Measurements from ENCODE around the gene NEAT1. TPM values are rescaled to one million over a fixed set of nuclear protein-coding genes. Genes with fewer than 3 reads are reported as not detected.

NEAT1 gene
- total RNA-seq, 2 experiments from 2014 or later = 136 to 155 TPM

DNA sequence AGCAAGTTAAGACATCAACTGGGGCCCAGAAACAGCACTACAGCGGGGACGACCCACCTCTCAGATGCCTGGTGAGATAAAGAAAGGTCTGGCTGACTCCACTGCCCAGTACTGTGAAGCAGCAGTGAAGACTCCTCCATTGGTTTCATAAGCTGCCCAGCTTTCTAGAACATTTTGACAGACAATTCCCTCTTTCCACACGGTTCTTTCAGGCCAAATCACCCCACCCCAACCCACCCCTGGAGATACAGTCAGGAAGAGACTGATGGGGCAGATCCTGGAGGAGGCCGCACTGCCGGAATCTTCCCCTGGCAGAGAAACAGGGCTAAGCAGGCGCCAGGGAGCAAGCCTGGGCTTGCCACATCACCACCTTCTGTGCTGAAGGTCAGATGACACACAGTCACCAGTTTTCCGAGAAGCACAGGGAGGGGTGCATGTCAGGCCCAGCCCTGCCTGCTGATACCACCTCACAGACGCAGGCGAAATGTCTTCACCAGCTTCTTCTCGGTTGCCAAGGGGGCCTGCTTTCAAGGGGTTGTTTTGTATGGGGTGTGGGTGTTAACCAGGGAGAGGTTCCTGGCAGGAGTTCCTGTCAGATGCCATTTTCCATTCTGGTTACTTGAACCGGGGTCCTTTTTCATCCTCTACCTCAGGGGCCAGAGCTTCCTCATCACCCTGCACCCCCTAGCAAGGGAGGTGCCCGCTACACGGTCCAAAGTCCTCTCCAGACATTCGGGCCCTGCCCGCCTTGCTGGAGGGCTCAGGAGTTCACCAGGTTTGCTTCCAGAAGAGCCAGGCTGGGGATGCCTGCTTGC, 1.4 kb upstream of the NEAT1 start:
- Mint-ChIP-seq H3K9me3 (peaks cover 5% of the 10 kb centered on the region), H3K4me1 (peaks cover 66% of the 10 kb centered on the region), H3K4me3 (peak overlapping the region; percentile 100), H3K27ac (peak overlapping the region; percentile 99), H3K36me3 (peaks cover 43% of the 10 kb centered on the region), H3K27me3 (peaks cover 28% of the 10 kb centered on the region)
- DNase-seq = peak; percentile 90

DNA sequence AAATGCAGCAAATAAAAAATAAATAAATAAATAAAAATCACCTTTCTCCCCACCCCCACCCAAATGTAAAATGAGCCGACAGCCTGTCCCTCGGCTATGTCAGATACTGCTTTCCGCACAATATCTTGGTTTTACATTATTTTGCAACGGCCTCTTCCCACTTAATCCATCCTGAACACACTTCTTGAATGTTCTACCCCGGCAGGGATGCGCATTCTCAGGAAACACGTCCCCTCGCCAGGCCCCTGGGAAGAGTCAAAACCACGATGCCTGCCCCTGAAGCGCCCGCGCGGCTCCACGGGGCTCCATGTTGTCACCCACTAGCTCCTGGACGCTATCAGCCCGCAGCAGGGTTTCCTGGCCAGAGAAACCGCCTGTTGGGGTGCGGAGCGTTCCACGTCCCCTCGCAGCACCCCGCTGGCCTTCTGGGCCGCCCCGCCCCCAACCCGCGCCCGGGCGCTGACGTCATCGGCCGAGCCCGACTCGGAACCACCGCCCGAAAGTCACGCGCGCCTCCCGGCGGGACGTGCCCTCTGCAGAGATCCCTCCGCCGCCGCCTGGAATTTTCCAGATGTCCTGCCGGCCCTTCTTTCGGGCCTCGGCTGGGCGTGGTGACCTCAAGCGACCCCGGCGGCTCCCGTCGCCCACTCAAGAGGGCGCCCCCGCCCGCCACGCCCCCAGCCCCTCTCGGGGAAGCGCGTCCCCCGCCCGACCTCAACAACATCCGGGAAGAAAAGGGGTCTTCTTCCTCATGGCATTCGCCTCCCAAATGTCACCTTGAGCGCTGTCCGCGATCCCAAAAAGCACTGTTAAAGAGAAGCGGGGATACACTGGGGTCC, 585 bp upstream of the NEAT1 start:
- DNase-seq = peak; percentile 98
- H3K9me3 Mint-ChIP-seq = peaks cover 5% of the 10 kb centered on the region
- peak overlapping the region; percentile 99 for H3K27ac Mint-ChIP-seq
- H3K4me1 Mint-ChIP-seq = peaks cover 67% of the 10 kb centered on the region
- H3K36me3 Mint-ChIP-seq = peaks cover 51% of the 10 kb centered on the region
- peak overlapping the region; percentile 100 for H3K4me3 Mint-ChIP-seq
- peaks cover 28% of the 10 kb centered on the region for H3K27me3 Mint-ChIP-seq

DNA sequence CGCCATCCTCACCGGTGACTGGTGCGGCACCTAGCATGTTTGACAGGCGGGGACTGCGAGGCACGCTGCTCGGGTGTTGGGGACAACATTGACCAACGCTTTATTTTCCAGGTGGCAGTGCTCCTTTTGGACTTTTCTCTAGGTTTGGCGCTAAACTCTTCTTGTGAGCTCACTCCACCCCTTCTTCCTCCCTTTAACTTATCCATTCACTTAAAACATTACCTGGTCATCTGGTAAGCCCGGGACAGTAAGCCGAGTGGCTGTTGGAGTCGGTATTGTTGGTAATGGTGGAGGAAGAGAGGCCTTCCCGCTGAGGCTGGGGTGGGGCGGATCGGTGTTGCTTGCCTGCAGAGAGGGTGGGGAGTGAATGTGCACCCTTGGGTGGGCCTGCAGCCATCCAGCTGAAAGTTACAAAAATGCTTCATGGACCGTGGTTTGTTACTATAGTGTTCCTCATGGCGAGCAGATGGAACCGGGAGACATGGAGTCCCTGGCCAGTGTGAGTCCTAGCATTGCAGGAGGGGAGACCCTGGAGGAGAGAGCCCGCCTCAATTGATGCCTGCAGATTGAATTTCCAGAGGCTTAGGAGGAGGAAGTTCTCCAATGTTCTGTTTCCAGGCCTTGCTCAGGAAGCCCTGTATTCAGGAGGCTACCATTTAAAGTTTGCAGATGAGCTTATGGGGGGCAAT, 1.1 kb downstream of the NEAT1 start:
- no peak for DNase-seq
- Mint-ChIP-seq H3K9me3 (peaks cover 5% of the 10 kb centered on the region), H3K4me1 (peaks cover 68% of the 10 kb centered on the region)

DNA sequence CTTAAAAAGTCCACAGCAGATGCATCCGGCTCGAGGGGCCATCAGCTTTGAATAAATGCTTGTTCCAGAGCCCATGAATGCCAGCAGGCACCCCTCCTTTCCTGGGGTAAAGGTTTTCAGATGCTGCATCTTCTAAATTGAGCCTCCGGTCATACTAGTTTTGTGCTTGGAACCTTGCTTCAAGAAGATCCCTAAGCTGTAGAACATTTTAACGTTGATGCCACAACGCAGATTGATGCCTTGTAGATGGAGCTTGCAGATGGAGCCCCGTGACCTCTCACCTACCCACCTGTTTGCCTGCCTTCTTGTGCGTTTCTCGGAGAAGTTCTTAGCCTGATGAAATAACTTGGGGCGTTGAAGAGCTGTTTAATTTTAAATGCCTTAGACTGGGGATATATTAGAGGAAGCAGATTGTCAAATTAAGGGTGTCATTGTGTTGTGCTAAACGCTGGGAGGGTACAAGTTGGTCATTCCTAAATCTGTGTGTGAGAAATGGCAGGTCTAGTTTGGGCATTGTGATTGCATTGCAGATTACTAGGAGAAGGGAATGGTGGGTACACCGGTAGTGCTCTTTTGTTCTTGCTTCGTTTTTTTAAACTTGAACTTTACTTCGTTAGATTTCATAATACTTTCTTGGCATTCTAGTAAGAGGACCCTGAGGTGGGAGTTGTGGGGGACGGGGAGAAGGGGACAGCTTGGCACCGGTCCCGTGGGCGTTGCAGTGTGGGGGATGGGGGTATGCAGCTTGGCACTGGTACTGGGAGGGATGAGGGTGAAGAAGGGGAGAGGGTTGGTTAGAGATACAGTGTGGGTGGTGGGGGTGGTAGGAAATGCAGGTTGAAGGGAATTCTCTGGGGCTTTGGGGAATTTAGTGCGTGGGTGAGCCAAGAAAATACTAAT, 1.9 kb downstream of the NEAT1 start:
- peaks cover 67% of the 10 kb centered on the region for H3K36me3 Mint-ChIP-seq
- peaks cover 5% of the 10 kb centered on the region for H3K9me3 Mint-ChIP-seq
- DNase-seq = peak; percentile 69
- H3K27me3 Mint-ChIP-seq = peaks cover 28% of the 10 kb centered on the region
- H3K4me1 Mint-ChIP-seq = peaks cover 71% of the 10 kb centered on the region
- H3K4me3 Mint-ChIP-seq = peak overlapping the region; percentile 100
- H3K27ac Mint-ChIP-seq = peak overlapping the region; percentile 99

More for the DNA sequence above, 1.1 kb downstream of the NEAT1 start:
- peak overlapping the region; percentile 100 for H3K4me3 Mint-ChIP-seq
- H3K27me3 Mint-ChIP-seq = peaks cover 28% of the 10 kb centered on the region
- H3K36me3 Mint-ChIP-seq = peaks cover 65% of the 10 kb centered on the region
- peak overlapping the region; percentile 99 for H3K27ac Mint-ChIP-seq

DNA sequence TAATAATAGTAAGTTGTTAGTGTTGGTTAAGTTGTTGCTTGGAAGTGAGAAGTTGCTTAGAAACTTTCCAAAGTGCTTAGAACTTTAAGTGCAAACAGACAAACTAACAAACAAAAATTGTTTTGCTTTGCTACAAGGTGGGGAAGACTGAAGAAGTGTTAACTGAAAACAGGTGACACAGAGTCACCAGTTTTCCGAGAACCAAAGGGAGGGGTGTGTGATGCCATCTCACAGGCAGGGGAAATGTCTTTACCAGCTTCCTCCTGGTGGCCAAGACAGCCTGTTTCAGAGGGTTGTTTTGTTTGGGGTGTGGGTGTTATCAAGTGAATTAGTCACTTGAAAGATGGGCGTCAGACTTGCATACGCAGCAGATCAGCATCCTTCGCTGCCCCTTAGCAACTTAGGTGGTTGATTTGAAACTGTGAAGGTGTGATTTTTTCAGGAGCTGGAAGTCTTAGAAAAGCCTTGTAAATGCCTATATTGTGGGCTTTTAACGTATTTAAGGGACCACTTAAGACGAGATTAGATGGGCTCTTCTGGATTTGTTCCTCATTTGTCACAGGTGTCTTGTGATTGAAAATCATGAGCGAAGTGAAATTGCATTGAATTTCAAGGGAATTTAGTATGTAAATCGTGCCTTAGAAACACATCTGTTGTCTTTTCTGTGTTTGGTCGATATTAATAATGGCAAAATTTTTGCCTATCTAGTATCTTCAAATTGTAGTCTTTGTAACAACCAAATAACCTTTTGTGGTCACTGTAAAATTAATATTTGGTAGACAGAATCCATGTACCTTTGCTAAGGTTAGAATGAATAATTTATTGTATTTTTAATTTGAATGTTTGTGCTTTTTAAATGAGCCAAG, 2.7 kb downstream of the NEAT1 start:
- H3K9me3 Mint-ChIP-seq = peaks cover 5% of the 10 kb centered on the region
- peaks cover 74% of the 10 kb centered on the region for H3K4me1 Mint-ChIP-seq
- H3K27ac Mint-ChIP-seq = peak overlapping the region; percentile 99
- DNase-seq = peak; percentile 82
- peak overlapping the region; percentile 100 for H3K4me3 Mint-ChIP-seq
- peaks cover 67% of the 10 kb centered on the region for H3K36me3 Mint-ChIP-seq
- H3K27me3 Mint-ChIP-seq = peaks cover 28% of the 10 kb centered on the region

DNA sequence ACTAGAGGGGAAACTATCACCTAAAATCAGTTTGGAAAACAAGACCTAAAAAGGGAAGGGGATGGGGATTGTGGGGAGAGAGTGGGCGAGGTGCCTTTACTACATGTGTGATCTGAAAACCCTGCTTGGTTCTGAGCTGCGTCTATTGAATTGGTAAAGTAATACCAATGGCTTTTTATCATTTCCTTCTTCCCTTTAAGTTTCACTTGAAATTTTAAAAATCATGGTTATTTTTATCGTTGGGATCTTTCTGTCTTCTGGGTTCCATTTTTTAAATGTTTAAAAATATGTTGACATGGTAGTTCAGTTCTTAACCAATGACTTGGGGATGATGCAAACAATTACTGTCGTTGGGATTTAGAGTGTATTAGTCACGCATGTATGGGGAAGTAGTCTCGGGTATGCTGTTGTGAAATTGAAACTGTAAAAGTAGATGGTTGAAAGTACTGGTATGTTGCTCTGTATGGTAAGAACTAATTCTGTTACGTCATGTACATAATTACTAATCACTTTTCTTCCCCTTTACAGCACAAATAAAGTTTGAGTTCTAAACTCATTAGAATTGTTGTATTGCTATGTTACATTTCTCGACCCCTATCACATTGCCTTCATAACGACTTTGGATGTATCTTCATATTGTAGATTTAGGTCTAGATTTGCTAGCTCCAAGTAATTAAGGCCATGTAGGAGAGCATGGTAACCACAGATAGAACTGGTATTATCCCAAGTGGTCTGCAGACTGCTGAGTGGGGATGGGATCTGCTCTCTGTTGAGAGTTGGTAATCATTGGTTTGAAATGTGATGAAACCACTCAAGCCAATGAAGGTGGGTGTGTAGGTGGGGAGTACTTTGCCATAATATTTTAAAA, 3.6 kb downstream of the NEAT1 start:
- peak overlapping the region; percentile 100 for H3K4me3 Mint-ChIP-seq
- H3K27me3 Mint-ChIP-seq = peaks cover 28% of the 10 kb centered on the region
- peaks cover 76% of the 10 kb centered on the region for H3K4me1 Mint-ChIP-seq
- peaks cover 5% of the 10 kb centered on the region for H3K9me3 Mint-ChIP-seq
- H3K27ac Mint-ChIP-seq = peak overlapping the region; percentile 99
- DNase-seq = no peak
- peaks cover 64% of the 10 kb centered on the region for H3K36me3 Mint-ChIP-seq

DNA sequence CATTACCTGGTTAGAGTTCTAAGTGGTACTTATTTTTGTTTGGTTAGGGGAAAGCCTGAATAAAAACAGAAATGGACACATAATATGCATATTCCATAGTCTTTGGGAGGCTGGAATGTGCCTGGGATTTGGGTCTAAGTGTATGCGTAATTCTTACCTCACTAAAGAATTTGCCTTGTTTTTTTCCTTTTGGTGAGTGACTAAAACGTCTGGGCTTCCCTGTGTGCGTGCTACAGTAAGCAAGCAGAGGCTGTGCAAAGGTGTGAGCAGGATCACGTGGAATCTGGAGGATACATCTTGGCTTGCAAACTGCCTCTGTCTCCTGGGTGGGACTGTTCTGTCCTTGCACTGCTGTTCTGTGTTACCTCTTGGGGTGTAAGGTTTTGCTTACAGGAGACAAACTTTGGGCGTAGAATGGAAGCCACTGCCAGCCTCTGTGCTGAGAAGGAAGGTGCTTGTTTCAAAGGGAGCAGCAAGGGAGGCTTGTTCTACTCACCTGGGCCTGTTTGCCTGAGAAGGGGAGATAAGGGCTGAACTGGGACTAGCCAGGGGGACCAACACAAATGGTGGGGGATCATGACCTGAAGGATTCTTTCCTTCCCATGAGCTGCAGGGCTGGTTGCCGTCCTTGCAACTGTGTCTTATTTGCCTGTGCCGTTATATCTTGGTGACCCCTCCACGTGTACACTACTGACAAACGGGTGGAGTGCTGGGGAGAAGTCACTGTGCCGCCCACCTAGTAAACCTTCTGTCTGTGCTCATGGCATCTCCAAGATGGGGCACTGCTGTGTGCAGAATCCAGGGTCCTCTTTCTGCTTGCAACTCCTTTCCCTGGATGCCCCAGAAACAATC, 4.5 kb downstream of the NEAT1 start:
- Mint-ChIP-seq H3K36me3 (peaks cover 67% of the 10 kb centered on the region), H3K27me3 (peaks cover 28% of the 10 kb centered on the region), H3K4me1 (peaks cover 85% of the 10 kb centered on the region), H3K27ac (peak overlapping the region; percentile 99), H3K4me3 (peak overlapping the region; percentile 100), H3K9me3 (peaks cover 5% of the 10 kb centered on the region)
- peak; percentile 42 for DNase-seq

DNA sequence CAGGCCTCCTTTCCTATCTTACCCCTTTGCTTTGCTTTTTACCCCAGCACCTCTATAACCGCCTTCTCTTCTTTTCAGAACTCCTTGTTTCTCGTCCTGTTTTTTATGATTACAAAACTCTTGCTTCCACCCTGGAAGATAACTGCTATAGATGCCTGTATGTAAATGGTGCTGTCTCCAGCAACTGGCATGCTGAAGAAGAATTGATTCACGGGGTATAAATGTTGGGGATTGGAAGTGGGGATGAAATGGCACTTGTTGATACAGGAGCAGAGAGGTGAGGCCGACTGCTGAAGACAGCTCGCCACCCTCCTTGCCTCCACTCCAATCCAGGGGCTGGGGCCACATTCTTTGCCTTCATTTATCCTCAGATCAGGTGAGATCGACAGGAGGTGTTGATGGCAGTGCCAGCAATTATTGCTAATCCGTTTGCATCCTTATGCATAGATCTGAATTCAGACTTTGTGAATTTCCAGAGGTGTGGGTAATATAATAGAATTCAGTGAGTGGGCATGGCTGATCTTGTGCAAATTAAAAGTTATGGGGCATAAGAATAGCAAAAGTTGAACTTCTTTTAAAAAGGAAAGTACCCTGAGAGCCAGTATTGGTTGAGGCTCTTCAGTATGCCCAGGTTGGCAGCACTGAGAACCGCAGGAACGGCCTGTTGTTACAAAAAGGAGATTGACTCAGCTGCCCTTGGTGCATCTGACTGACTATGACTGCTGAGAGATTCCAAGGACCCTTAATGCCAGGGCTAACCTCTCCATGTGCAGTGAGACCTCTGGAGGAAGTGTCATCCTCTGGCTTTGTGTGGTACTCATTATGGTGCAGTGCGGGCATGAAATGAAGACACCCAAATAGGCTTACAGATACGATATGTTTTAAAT, 5.3 kb downstream of the NEAT1 start:
- DNase-seq = peak; percentile 37
- Mint-ChIP-seq H3K4me3 (peak overlapping the region; percentile 100), H3K36me3 (peaks cover 63% of the 10 kb centered on the region)

DNA sequence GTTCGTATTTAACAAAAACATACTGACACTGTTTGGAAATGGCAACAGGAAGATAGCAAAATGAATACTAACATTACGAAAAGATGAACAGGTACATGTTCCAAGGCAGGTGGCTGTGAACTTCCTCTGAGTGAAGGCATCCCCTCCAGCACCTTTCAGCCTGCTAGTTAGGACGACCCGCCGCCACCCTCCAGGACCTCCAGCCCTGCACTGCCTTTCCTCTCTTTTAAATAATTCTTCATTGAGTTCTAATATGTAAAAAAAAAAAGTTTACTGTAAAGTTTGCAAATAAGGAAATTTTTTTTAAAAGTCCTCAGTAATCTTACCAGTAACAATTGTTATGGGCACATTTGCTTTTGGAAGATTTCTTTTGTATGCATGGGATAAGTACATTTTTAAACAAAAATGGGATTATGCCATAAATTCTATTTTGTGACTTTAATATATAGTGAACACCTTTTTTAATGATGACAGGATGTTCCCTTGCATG, 6.0 kb downstream of the NEAT1 start:
- H3K27ac Mint-ChIP-seq = peak overlapping the region; percentile 99
- H3K36me3 Mint-ChIP-seq = peaks cover 59% of the 10 kb centered on the region
- no peak for DNase-seq
- peaks cover 87% of the 10 kb centered on the region for H3K4me1 Mint-ChIP-seq
- H3K27me3 Mint-ChIP-seq = peaks cover 14% of the 10 kb centered on the region
- no peaks in the 10 kb centered on the region for H3K9me3 Mint-ChIP-seq
- H3K4me3 Mint-ChIP-seq = peak overlapping the region; percentile 100

More for the DNA sequence above, 5.3 kb downstream of the NEAT1 start:
- peaks cover 21% of the 10 kb centered on the region for H3K27me3 Mint-ChIP-seq
- peaks cover 87% of the 10 kb centered on the region for H3K4me1 Mint-ChIP-seq
- H3K9me3 Mint-ChIP-seq = peaks cover under 1% of the 10 kb centered on the region
- H3K27ac Mint-ChIP-seq = peak overlapping the region; percentile 99

DNA sequence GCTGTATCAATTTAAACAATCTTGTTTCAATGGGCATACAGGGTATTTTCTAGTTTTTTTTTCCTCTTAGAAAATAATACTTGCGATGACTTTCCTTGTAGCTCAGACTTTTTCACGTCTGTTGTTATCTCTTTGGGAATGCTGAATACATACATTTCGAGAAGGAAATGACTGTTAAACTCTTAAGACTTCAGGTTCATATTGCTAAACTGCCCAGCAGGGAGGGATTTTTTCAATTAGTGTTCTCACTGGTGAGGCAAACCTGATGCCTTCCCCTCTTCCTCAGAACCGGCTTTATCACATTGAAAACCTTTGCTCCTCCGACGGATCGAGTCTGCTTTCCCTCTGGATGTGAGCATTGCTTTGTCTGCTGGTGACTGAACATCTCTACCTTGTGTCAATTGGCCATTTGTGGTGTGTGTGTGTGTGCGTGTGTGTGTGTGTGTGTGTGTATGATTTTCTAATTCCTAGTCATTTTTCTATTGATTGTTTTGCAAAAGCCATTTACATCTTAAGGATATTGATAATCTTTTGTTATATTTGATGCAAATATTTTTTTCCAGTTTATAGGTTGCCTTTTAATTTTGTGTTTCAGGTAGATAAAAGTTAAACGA, 6.6 kb downstream of the NEAT1 start:
- Mint-ChIP-seq H3K27me3 (peaks cover 11% of the 10 kb centered on the region), H3K27ac (peak overlapping the region; percentile 99), H3K4me1 (peaks cover 89% of the 10 kb centered on the region), H3K9me3 (no peaks in the 10 kb centered on the region), H3K4me3 (peak overlapping the region; percentile 100), H3K36me3 (peaks cover 54% of the 10 kb centered on the region)
- no peak for DNase-seq

All from activated naive CD8-positive, alpha-beta T cell treated with anti-CD3 and anti-CD28 coated beads for 36 hours (primary cell).